Stimulated activated CD8-positive, alpha-beta memory T cell treated with anti-CD3 and anti-CD28 coated beads, Interleukin-15, amount 100 ng/mL, for 24 hours (primary cell): ENCODE measurements around the gene FIP1L1.

Experiments used
- DNase-seq: peaks from one replicate; pipeline ENCODE4 v3.0.0-alpha.2; 2020; ENCODE audit warnings: low read depth

FIP1L1 gene

GRCh38 chr4:53501561-53501960 lies 124.1 kb downstream of the FIP1L1 start:
- DNase-seq: no peak

GRCh38 chr4:53502094-53502493 lies 124.7 kb downstream of the FIP1L1 start:
- DNase-seq: no peak

GRCh38 chr4:53505947-53506346 lies 128.5 kb downstream of the FIP1L1 start:
- DNase-seq: no peak

- DNase-seq: no peak
Observed at GRCh38 chr4:53507058-53507457, 129.6 kb downstream of the FIP1L1 start.

GRCh38 chr4:53507671-53508286 lies 130.3 kb downstream of the FIP1L1 start:
- no peak for DNase-seq

GRCh38 chr4:53508446-53508845 lies 131.0 kb downstream of the FIP1L1 start:
- no peak for DNase-seq

- DNase-seq: no peak
Observed at GRCh38 chr4:53510321-53510720, 132.9 kb downstream of the FIP1L1 start.
